HEK293 (cell line): ENCODE measurements around the gene KRT74.

Source experiments
- CTCF ChIA-PET: fragments of 350-600 bp; formaldehyde crosslinking; extraction: SDS; loops from one replicate; lab custom pipeline; 2021; ENCODE audit warnings: antibody characterized with exemption; lab: Yijun Ruan, JAX
- POLR2A ChIA-PET: fragments of 300-600 bp; formaldehyde crosslinking; extraction: SDS; loops from one replicate; lab custom pipeline; 2020; ENCODE audit warnings: antibody characterized with exemption, inconsistent platforms; lab: Yijun Ruan, JAX
- H3K27ac ChIP-seq: fragments of 200-500 bp; sonication (Bioruptor generic); 2 replicates; pipeline ENCODE4 v1.5.1; 2014; ENCODE audit warnings: low read depth, low read length, control low read depth, inconsistent platforms; ENCODE audit errors: extremely low read depth
- H3K36me3 ChIP-seq, 2 experiments: fragments of 200-500 bp in 1 of 2; sonication (Bioruptor generic) in 1 of 2; 1 replicate in 1 of 2; 2 replicates in 1 of 2; pipeline ENCODE4 v1.5.1; 2014 to 2017; ENCODE audit warnings: inconsistent platforms in 2 of 2, low read length in 2 of 2; ENCODE audit not compliant: control insufficient read depth in 2 of 2, insufficient read depth in 1 of 2
- H3K4me1 ChIP-seq: fragments of 200-500 bp; sonication (Bioruptor generic); 2 replicates; pipeline ENCODE4 v1.5.1; 2014; ENCODE audit warnings: mild to moderate bottlenecking, low read length, inconsistent platforms; ENCODE audit not compliant: control insufficient read depth, insufficient read depth
- H3K4me3 ChIP-seq: 2 replicates; pipeline ENCODE4 v1.5.1; 2011; ENCODE audit warnings: low read depth, mild to moderate bottlenecking, control low read depth, low read length, moderate library complexity
- H3K9me3 ChIP-seq: fragments of 200-500 bp; sonication (Bioruptor generic); 2 replicates; pipeline ENCODE4 v1.5.1; 2014; ENCODE audit warnings: low read depth, low read length, inconsistent platforms; ENCODE audit not compliant: control insufficient read depth, insufficient read depth
- FEZF1 ChIP-seq: fragments of 450-650 bp; formaldehyde crosslinking; IDR thresholded peaks from 2 replicates; pipeline ENCODE4 v1.5.1; 2016; ENCODE audit warnings: missing biosample characterization, missing genetic modification characterization
- HOXA7 ChIP-seq: sonication (generic); formaldehyde crosslinking; IDR thresholded peaks from 2 replicates; pipeline ENCODE4 v1.8.1; 2022; ENCODE audit warnings: missing genetic modification reagents, borderline replicate concordance
- KLF1 ChIP-seq: fragments of 450-650 bp; formaldehyde crosslinking; IDR thresholded peaks from 2 replicates; pipeline ENCODE4 v1.5.1; 2016; ENCODE audit warnings: missing biosample characterization, missing genetic modification characterization
- SALL2 ChIP-seq: fragments of 450-650 bp; formaldehyde crosslinking; IDR thresholded peaks from 2 replicates; pipeline ENCODE4 v1.5.0; 2017; ENCODE audit warnings: missing biosample characterization, mild to moderate bottlenecking, missing genetic modification characterization, borderline replicate concordance
- TSHZ1 ChIP-seq: fragments of 450-650 bp; formaldehyde crosslinking; IDR thresholded peaks from 2 replicates; pipeline ENCODE4 v1.5.1; 2016; ENCODE audit warnings: missing biosample characterization, missing genetic modification characterization, borderline replicate concordance
- ZNF148 ChIP-seq: fragments of 450-650 bp; formaldehyde crosslinking; IDR thresholded peaks from 2 replicates; pipeline ENCODE4 v1.5.0; 2017; ENCODE audit warnings: missing biosample characterization, missing genetic modification characterization, borderline replicate concordance
- ZNF324 ChIP-seq: fragments of 450-650 bp; formaldehyde crosslinking; IDR thresholded peaks from 2 replicates; pipeline ENCODE4 v1.5.1; 2016; ENCODE audit warnings: missing biosample characterization, missing genetic modification characterization
- ZNF335 ChIP-seq: fragments of 450-650 bp; formaldehyde crosslinking; conservative IDR thresholded peaks from 2 replicates; pipeline ENCODE4 v1.5.1; 2016; ENCODE audit warnings: missing biosample characterization, missing genetic modification characterization
- ZNF354C ChIP-seq: fragments of 450-650 bp; formaldehyde crosslinking; IDR thresholded peaks from 2 replicates; pipeline ENCODE4 v1.5.1; 2016; ENCODE audit warnings: missing biosample characterization, missing genetic modification characterization, low read depth, borderline replicate concordance
- ZNF529 ChIP-seq: fragments of 450-650 bp; formaldehyde crosslinking; IDR thresholded peaks from 2 replicates; pipeline ENCODE4 v1.5.1; 2017; ENCODE audit warnings: missing genetic modification characterization, missing biosample characterization; ENCODE audit not compliant: insufficient replicate concordance
- ZNF558 ChIP-seq: fragments of 450-650 bp; formaldehyde crosslinking; IDR thresholded peaks from 2 replicates; pipeline ENCODE4 v1.5.1; 2016; ENCODE audit warnings: missing biosample characterization, missing genetic modification characterization
- ZNF677 ChIP-seq: fragments of 450-650 bp; IDR thresholded peaks from 2 replicates; pipeline ENCODE4 v1.5.0; 2018; ENCODE audit warnings: missing biosample characterization, mild to moderate bottlenecking, missing genetic modification characterization, moderate library complexity

KRT74 gene

GRCh38 chr12:52570511-52570910 is 3.1 kb downstream of the KRT74 start:
- ChIA-PET POLR2A (no interaction called here), CTCF (interaction anchor here (0.6 to 1.0 kb wide), 3 partner anchors 310 to 427 kb away, joined by 3 to 4 read pairs (median 3); no protein-coding TSS in a partner anchor)
- Histone ChIP-seq H3K27ac (no peak overlapping the region), H3K9me3 (no peaks in the 10 kb centered on the region), H3K4me1 (no peaks in the 10 kb centered on the region), H3K4me3 (no peak overlapping the region), H3K36me3 (no peaks in the 10 kb centered on the region)
- TF ChIP-seq ZNF354C (tag by site-specific recombination) = no peak
- no peak for TF ChIP-seq ZNF529 (tag by site-specific recombination)
- no peak for TF ChIP-seq TSHZ1 (tag by site-specific recombination)
- TF ChIP-seq HOXA7 (CRISPR knock-in tag) = no peak
- no peak for TF ChIP-seq ZNF148 (tag by site-specific recombination)

- no peaks in the 10 kb centered on the region for H3K4me1 ChIP-seq
- H3K36me3 ChIP-seq = no peaks in the 10 kb centered on the region
- no peak overlapping the region for H3K27ac ChIP-seq
- ChIA-PET CTCF (interaction anchor here (0.6 to 1.3 kb wide), 2 partner anchors 173 to 196 kb away, joined by 3 read pairs; no protein-coding TSS in a partner anchor), POLR2A (interaction anchor here (0.6 kb wide), 1 partner anchor 120 kb away, joined by 3 read pairs; no protein-coding TSS in a partner anchor)
- TF ChIP-seq ZNF677 (tag by site-specific recombination) = no peak
- 0 out of 2 replicates have a peak, but pooled peaks have one; percentile 24 for TF ChIP-seq KLF1 (tag by site-specific recombination)
- no peaks in the 10 kb centered on the region for H3K9me3 ChIP-seq
- H3K4me3 ChIP-seq = no peak overlapping the region
Observed at GRCh38 chr12:52568111-52568510, 5.5 kb downstream of the KRT74 start.

GRCh38 chr12:52566847-52567291 is 6.8 kb downstream of the KRT74 start:
- TF ChIP-seq ZNF324 (tag by site-specific recombination) (no peak), ZNF558 (tag by site-specific recombination) (no peak), SALL2 (tag by site-specific recombination) (no peak), ZNF335 (tag by site-specific recombination) (no peak), FEZF1 (tag by site-specific recombination) (no peak)
- CTCF ChIA-PET = interaction anchor here (0.7 kb wide), 2 partner anchors 9 to 414 kb away, joined by 3 to 7 read pairs; no protein-coding TSS in a partner anchor
- H3K27ac ChIP-seq = no peak overlapping the region
- POLR2A ChIA-PET = no interaction called here
- H3K4me1 ChIP-seq = no peaks in the 10 kb centered on the region
- H3K9me3 ChIP-seq = no peaks in the 10 kb centered on the region
- H3K36me3 ChIP-seq = no peaks in the 10 kb centered on the region
- no peak overlapping the region for H3K4me3 ChIP-seq
